K562 (cell line): ENCODE results near the gene AKAP6. TPM values are rescaled to one million over a fixed set of nuclear protein-coding genes. Genes with fewer than 3 reads are reported as not detected.

Experiments
- ATAC-seq: fragments of 200-7000 bp; cut with Tn5 transposase; 3 replicates; pipeline ENCODE4 v1.9.1; 2020; ENCODE audit warnings: moderate library complexity
- BruUV-seq: library from RNA; stranded (reverse); fragments of 400-500 nt; replicated peaks from 2 replicates; lab custom pipeline; 2021; lab: Mats Ljungman, UMichigan
- CTCF ChIA-PET: fragments of 300-600 bp; formaldehyde crosslinking; extraction: SDS; loops from one replicate; lab custom pipeline; 2021; ENCODE audit warnings: low intra/inter-chr PET ratio; lab: Yijun Ruan, JAX
- POLR2A ChIA-PET: fragments of 300-600, 350-650 bp; sonication (Branson Sonifier 250); formaldehyde crosslinking; extraction: SDS; loops from one replicate; lab custom pipeline; 2021; ENCODE audit warnings: antibody characterized with exemption, inconsistent platforms; lab: Yijun Ruan, JAX
- DNase-seq, 4 experiments: peaks; one replicate each; pipeline versions ENCODE4 v3.0.0 to v3.0.0-alpha.2; 2011 to 2018; ENCODE audit warnings: low spot score in 3 of 4, mixed read lengths in 3 of 4; ENCODE audit errors: extremely low read depth in 1 of 4
- FAIRE-seq: peaks from 2 replicates; lab custom pipeline; 2011; peaks lifted over from hg19 to GRCh38; lab: Jason Lieb, UNC
- H2AFZ ChIP-seq: 2 replicates; pipeline ENCODE4 v1.6.0; 2011; ENCODE audit warnings: low read depth, low read length, control low read depth, inconsistent platforms
- H3K27ac ChIP-seq: fragments of 200-600 bp; 3 replicates; pipeline ENCODE4 v1.8.0; 2011; ENCODE audit warnings: low read depth, mild to moderate bottlenecking, control low read depth, inconsistent platforms, low read length, moderate library complexity, mixed read lengths; ENCODE audit errors: extremely low read depth
- H3K27me3 ChIP-seq, 2 experiments: fragments of 300-600 bp in 1 of 2; 2 replicates in 1 of 2; 3 replicates in 1 of 2; pipeline versions ENCODE4 v1.6.0 to v1.8.0; 2011; ENCODE audit warnings: inconsistent platforms in 2 of 2, low read length in 2 of 2, mild to moderate bottlenecking in 1 of 2, mixed read lengths in 1 of 2, moderate library complexity in 1 of 2; ENCODE audit not compliant: control insufficient read depth in 2 of 2, insufficient read depth in 2 of 2
- H3K36me3 ChIP-seq: fragments of 300-600 bp; 3 replicates; pipeline ENCODE4 v1.8.0; 2011; ENCODE audit warnings: mild to moderate bottlenecking, low read length, inconsistent platforms; ENCODE audit not compliant: control insufficient read depth, insufficient read depth
- H3K4me1 ChIP-seq, 2 experiments: fragments of 200-600 bp in 1 of 2; replicated peaks in 1 of 2; 2 replicates in 1 of 2; 3 replicates in 1 of 2; pipeline versions ENCODE4 v1.5.1 to v1.8.0; 2011; ENCODE audit warnings: inconsistent platforms in 2 of 2, low read length in 2 of 2, mild to moderate bottlenecking in 1 of 2, mixed read lengths in 1 of 2, moderate library complexity in 1 of 2; ENCODE audit not compliant: control insufficient read depth in 2 of 2, insufficient read depth in 2 of 2
- H3K4me2 ChIP-seq: 2 replicates; pipeline ENCODE4 v1.6.1; 2011; ENCODE audit warnings: low read length, control low read depth, inconsistent platforms, mixed read lengths; ENCODE audit not compliant: insufficient read depth
- H3K4me3 ChIP-seq: fragments of 200-600 bp; sonication (generic), shearing (Covaris generic); 2 replicates; pipeline ENCODE4 v1.5.1; 2016; ENCODE audit warnings: control low read depth, inconsistent platforms
- H3K79me2 ChIP-seq: fragments of 200-600 bp; 3 replicates; pipeline ENCODE4 v1.8.0; 2011; ENCODE audit warnings: low read length, inconsistent platforms; ENCODE audit not compliant: control insufficient read depth, insufficient read depth
- H3K9ac ChIP-seq, 2 experiments: 2 replicates each; pipeline versions ENCODE4 v1.6.0 to v1.6.1; 2011; ENCODE audit warnings: low read depth in 2 of 2, low read length in 2 of 2, control low read depth in 1 of 2, inconsistent platforms in 1 of 2, mild to moderate bottlenecking in 1 of 2, mixed read lengths in 1 of 2; ENCODE audit not compliant: insufficient read depth in 1 of 2
- H3K9me1 ChIP-seq: one replicate; pipeline ENCODE4 v1.6.0; 2011; ENCODE audit warnings: inconsistent platforms, mild to moderate bottlenecking, low read length, moderate library complexity; ENCODE audit not compliant: control insufficient read depth, insufficient read depth
- H3K9me3 ChIP-seq: replicated peaks from 2 replicates; pipeline ENCODE4 v1.5.1; 2011; ENCODE audit warnings: low read depth, low read length, inconsistent platforms; ENCODE audit not compliant: control insufficient read depth, insufficient read depth
- H4K20me1 ChIP-seq: replicated peaks from 2 replicates; pipeline ENCODE4 v1.6.1; 2011; ENCODE audit warnings: low read length, inconsistent platforms, mixed read lengths; ENCODE audit not compliant: control insufficient read depth, insufficient read depth
- BCL6 ChIP-seq: fragments of 250-450 bp; sonication (Bioruptor Pico); IDR thresholded peaks from 2 replicates; pipeline ENCODE4 v1.4.0; 2020
- CREB1 ChIP-seq, 2 experiments: sonication (generic) in 1 of 2; formaldehyde crosslinking in 1 of 2; IDR thresholded peaks; 2 replicates each; pipeline versions ENCODE4 v1.6.1 to v1.8.0; 2012 to 2022; ENCODE audit warnings: inconsistent platforms in 1 of 2, mild to moderate bottlenecking in 1 of 2, missing genetic modification reagents in 1 of 2, moderate library complexity in 1 of 2
- CTCF ChIP-seq, 3 experiments: IDR thresholded peaks in 2 of 3; conservative IDR thresholded peaks in 1 of 3; 2 replicates each; pipeline ENCODE4 v1.5.1; 2011 to 2012; ENCODE audit warnings: low read length in 3 of 3, mild to moderate bottlenecking in 3 of 3, control low read depth in 2 of 3, improper control_type of control experiment in 1 of 3, inconsistent platforms in 1 of 3, low read depth in 1 of 3, mixed read lengths in 1 of 3, moderate library complexity in 1 of 3; ENCODE audit not compliant: insufficient read depth in 2 of 3
- EWSR1 ChIP-seq: fragments of 450-650 bp; IDR thresholded peaks from 2 replicates; pipeline ENCODE4 v1.6.1; 2018; ENCODE audit warnings: borderline replicate concordance, mild to moderate bottlenecking, low read depth, moderate library complexity; ENCODE audit not compliant: partially characterized antibody
- FOXK2 ChIP-seq, 2 experiments: fragments of 450-650 bp; IDR thresholded peaks in 1 of 2; conservative IDR thresholded peaks in 1 of 2; 2 replicates each; pipeline ENCODE4 v1.6.1; 2016; ENCODE audit warnings: low read depth in 2 of 2, mild to moderate bottlenecking in 1 of 2
- HNRNPH1 ChIP-seq: fragments of 200-400 bp; formaldehyde crosslinking; optimal IDR thresholded peaks from 2 replicates; pipeline ENCODE3; 2017; ENCODE audit warnings: low read depth, mild to moderate bottlenecking, low read length, moderate library complexity
- HNRNPK ChIP-seq: fragments of 200-400 bp; formaldehyde crosslinking; IDR thresholded peaks from one replicate; pipeline ENCODE4 v1.6.1; 2018; ENCODE audit warnings: mild to moderate bottlenecking, low read depth, low read length; ENCODE audit not compliant: poor library complexity, severe bottlenecking
- KAT7 ChIP-seq: sonication (generic); formaldehyde crosslinking; IDR thresholded peaks from 2 replicates; pipeline ENCODE4 v1.8.0; 2022; ENCODE audit warnings: missing genetic modification reagents, mild to moderate bottlenecking, borderline replicate concordance
- KDM1A ChIP-seq, 2 experiments: fragments of 450-650 bp; IDR thresholded peaks; 2 replicates each; pipeline ENCODE4 v1.6.1; 2016; ENCODE audit warnings: mild to moderate bottlenecking in 2 of 2
- PCBP2 ChIP-seq: fragments of 200-400 bp; formaldehyde crosslinking; IDR thresholded peaks from 2 replicates; pipeline ENCODE4 v1.6.1; 2018; ENCODE audit warnings: low read length, low read depth, mild to moderate bottlenecking, moderate library complexity; ENCODE audit not compliant: poor library complexity, severe bottlenecking
- RBM39 ChIP-seq: fragments of 200-400 bp; formaldehyde crosslinking; optimal IDR thresholded peaks from 2 replicates; pipeline ENCODE3; 2018; ENCODE audit warnings: low read depth, low read length
- SMARCB1 ChIP-seq: IDR thresholded peaks from 2 replicates; pipeline ENCODE4 v1.6.1; 2011; ENCODE audit warnings: improper control_type of control experiment, low read depth; ENCODE audit not compliant: insufficient read length
- TFAM ChIP-seq: fragments of 250-450 bp; sonication (Bioruptor Pico); conservative IDR thresholded peaks from 2 replicates; pipeline ENCODE4 v1.5.0; 2021; ENCODE audit warnings: mild to moderate bottlenecking, moderate library complexity
- TRIM25 ChIP-seq: fragments of 450-650 bp; IDR thresholded peaks from 2 replicates; pipeline ENCODE4 v1.7.0; 2016; ENCODE audit warnings: borderline replicate concordance
- USF1 ChIP-seq: sonication (generic); formaldehyde crosslinking; IDR thresholded peaks from 2 replicates; pipeline ENCODE4 v1.9.0; 2022; ENCODE audit warnings: mild to moderate bottlenecking, missing genetic modification reagents
- ZBED1 ChIP-seq: IDR thresholded peaks from 2 replicates; pipeline ENCODE4 v1.6.1; 2014
- ZNF224 ChIP-seq: sonication (generic); formaldehyde crosslinking; IDR thresholded peaks from 2 replicates; pipeline ENCODE4 v1.8.0; 2022; ENCODE audit warnings: mild to moderate bottlenecking, missing genetic modification reagents
- ZNF79 ChIP-seq: fragments of 250-450 bp; sonication (Bioruptor Pico); IDR thresholded peaks from 2 replicates; pipeline ENCODE4 v1.4.0; 2020; ENCODE audit warnings: low read depth, mild to moderate bottlenecking, moderate library complexity
- WGBS: fragments of 100-300 bp; shearing (Covaris generic); methylation state at CpG from one replicate; pipeline ENCODE4 v1.1.6; 2016; ENCODE audit warnings: low coverage, mixed read lengths; ENCODE audit not compliant: insufficient coverage; ENCODE audit errors: missing lambda C conversion rate; 5-methylcytosine and 5-hydroxymethylcytosine counted together
- in situ Hi-C: fragments of 300-500 bp; cut with MboI; formaldehyde crosslinking; loops from 4 replicates; pipeline ENCODE4 v1.15.0; 2018; ENCODE audit warnings: inconsistent platforms, mixed read lengths
- intact Hi-C: fragments of 100-400 bp; cut with micrococcal nuclease; formaldehyde crosslinking; loops from 2 replicates; pipeline ENCODE4 v1.14.2; 2022
- polyA plus RNA-seq, 8 experiments: library from polyadenylated mRNA; depleted of rRNA in 4 of 8; stranded (reverse) in 5 of 8; unstranded in 3 of 8; fragments of >200 nt; fragmentation: Nextera tagmentation in 2 of 8; fragmentation: Illumina TruSeq in 1 of 8; extraction: Ambion mirVana in 2 of 8; extraction: Trizol in 1 of 8; gene quantifications; 2 replicates each; pipeline versions ENCODE4 v1.2.1 to v1.2.3, GENCODE V29; 2011 to 2014; ENCODE audit warnings: inconsistent platforms in 1 of 8, missing spikeins in 1 of 8
- total RNA-seq, 7 experiments: library from RNA; depleted of rRNA in 6 of 7; stranded (reverse); fragments of >200 nt in 6 of 7; fragmentation: Illumina TruSeq in 2 of 7; extraction: Trizol in 2 of 7; gene quantifications; 2 replicates each; pipeline versions ENCODE4 v1.2.1 to v1.2.3, GENCODE V29; 2011 to 2021; ENCODE audit warnings: low replicate concordance in 1 of 7

AKAP6 gene
- total and polyA plus RNA-seq, 9 of the 15 experiments (the other 6 are each of a cell fraction or from before 2014, with no cell fraction given), result 0.03 to 1.7 (median 0.48) TPM

- no peaks in the 10 kb centered on the region for H3K27me3 ChIP-seq
- no peak overlapping the region for H2AFZ ChIP-seq
- H3K4me2 ChIP-seq, result no peak overlapping the region
- H3K9me1 ChIP-seq, result no peaks in the 10 kb centered on the region
- no peaks in the 10 kb centered on the region for H3K36me3 ChIP-seq
- H3K4me1 ChIP-seq, result no peaks in the 10 kb centered on the region
- no peaks in the 10 kb centered on the region for H3K79me2 ChIP-seq
- in situ Hi-C loops, result no loop called here
- no peak overlapping the region for H3K9ac ChIP-seq
- DNase-seq, result no peak
- H4K20me1 ChIP-seq, result no peaks in the 10 kb centered on the region
- H3K27ac ChIP-seq, result no peak overlapping the region
- ChIA-PET POLR2A (no interaction called here), CTCF (no interaction called here)
- BruUV-seq, result no TSS peak
- no peak for FAIRE-seq
- no peaks in the 10 kb centered on the region for H3K9me3 ChIP-seq
- intact Hi-C loops, result no loop called here
- ATAC-seq, result no peak
- H3K4me3 ChIP-seq, result no peak overlapping the region
- TF ChIP-seq FOXK2 (conservative IDR thresholded peaks at IDR 0.05 in 1 of 2, IDR thresholded peaks at IDR 0.05 in 1 of 2; ENCODE audit: low read depth in 2 of 2) (no peak), USF1 (no peak), EWSR1 (no peak), KDM1A (IDR thresholded peaks at IDR 0.05) (no peak), TFAM (CRISPR knock-in tag) (no peak), RBM39 (no peak), ZNF224 (CRISPR knock-in tag) (no peak), ZNF79 (CRISPR knock-in tag) (no peak), SMARCB1 (no peak), BCL6 (CRISPR knock-in tag) (no peak), CTCF (IDR thresholded peaks at IDR 0.05 in 2 of 3, conservative IDR thresholded peaks at IDR 0.05 in 1 of 3; ENCODE audit: insufficient read depth in 2 of 3, low read depth in 1 of 3, low read length in 3 of 3) (no peak), KAT7 (CRISPR knock-in tag) (no peak), PCBP2 (no peak), ZBED1 (no peak), CREB1 (IDR thresholded peaks at IDR 0.05) (no peak), CREB1 (CRISPR knock-in tag; IDR thresholded peaks at IDR 0.05) (no peak), HNRNPH1 (no peak), TRIM25 (no peak), HNRNPK (no peak)
- WGBS, result 0% methylated on average over 3 of the region's 3 CpGs
These were observed 498.4 kb downstream of the AKAP6 start for GRCh38 chr14:32827514-32827913.
